HEK293 (cell line): ENCODE results near the gene UBAC2.

Experiments used
- ZNF239 ChIP-seq: fragments of 450-650 bp; formaldehyde crosslinking; IDR thresholded peaks from 2 replicates; pipeline ENCODE4 v1.5.1; 2016; ENCODE audit warnings: missing biosample characterization, missing genetic modification characterization
- TF ChIP-seq, protein P1 (sequence below): fragments of 450-650 bp; formaldehyde crosslinking; IDR thresholded peaks from 2 replicates; pipeline ENCODE4 v1.5.1; 2016; ENCODE audit warnings: missing biosample characterization, missing genetic modification characterization
- TF ChIP-seq, protein P2 (sequence below): fragments of 450-650 bp; formaldehyde crosslinking; conservative IDR thresholded peaks from 2 replicates; pipeline ENCODE4 v1.5.1; 2016; ENCODE audit warnings: low read depth, missing biosample characterization, missing genetic modification characterization

DNA sequence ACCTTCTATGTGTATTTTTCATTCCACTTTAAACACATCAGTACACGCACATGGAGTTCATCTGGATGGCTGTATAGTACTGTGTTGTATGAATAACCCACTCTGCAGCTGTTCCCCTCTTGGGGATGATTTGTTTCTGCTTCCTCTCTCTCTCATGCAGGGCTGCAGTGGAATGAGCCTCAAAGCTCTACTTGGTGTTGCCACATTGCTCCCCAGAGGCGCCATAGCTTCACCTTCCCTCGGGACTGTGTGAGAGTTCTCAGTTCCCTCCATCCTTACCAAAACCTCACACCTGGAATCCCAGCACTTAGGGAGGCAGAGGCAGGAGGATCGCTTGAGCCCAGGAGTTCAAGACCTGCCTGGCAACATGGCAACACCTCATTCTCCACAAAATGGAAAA is 134.9 kb downstream of the UBAC2 start:
- TF ChIP-seq, protein P1, sequence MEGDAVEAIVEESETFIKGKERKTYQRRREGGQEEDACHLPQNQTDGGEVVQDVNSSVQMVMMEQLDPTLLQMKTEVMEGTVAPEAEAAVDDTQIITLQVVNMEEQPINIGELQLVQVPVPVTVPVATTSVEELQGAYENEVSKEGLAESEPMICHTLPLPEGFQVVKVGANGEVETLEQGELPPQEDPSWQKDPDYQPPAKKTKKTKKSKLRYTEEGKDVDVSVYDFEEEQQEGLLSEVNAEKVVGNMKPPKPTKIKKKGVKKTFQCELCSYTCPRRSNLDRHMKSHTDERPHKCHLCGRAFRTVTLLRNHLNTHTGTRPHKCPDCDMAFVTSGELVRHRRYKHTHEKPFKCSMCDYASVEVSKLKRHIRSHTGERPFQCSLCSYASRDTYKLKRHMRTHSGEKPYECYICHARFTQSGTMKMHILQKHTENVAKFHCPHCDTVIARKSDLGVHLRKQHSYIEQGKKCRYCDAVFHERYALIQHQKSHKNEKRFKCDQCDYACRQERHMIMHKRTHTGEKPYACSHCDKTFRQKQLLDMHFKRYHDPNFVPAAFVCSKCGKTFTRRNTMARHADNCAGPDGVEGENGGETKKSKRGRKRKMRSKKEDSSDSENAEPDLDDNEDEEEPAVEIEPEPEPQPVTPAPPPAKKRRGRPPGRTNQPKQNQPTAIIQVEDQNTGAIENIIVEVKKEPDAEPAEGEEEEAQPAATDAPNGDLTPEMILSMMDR: no peak
- no peak for TF ChIP-seq ZNF239 (tag by site-specific recombination)
- TF ChIP-seq, protein P2, sequence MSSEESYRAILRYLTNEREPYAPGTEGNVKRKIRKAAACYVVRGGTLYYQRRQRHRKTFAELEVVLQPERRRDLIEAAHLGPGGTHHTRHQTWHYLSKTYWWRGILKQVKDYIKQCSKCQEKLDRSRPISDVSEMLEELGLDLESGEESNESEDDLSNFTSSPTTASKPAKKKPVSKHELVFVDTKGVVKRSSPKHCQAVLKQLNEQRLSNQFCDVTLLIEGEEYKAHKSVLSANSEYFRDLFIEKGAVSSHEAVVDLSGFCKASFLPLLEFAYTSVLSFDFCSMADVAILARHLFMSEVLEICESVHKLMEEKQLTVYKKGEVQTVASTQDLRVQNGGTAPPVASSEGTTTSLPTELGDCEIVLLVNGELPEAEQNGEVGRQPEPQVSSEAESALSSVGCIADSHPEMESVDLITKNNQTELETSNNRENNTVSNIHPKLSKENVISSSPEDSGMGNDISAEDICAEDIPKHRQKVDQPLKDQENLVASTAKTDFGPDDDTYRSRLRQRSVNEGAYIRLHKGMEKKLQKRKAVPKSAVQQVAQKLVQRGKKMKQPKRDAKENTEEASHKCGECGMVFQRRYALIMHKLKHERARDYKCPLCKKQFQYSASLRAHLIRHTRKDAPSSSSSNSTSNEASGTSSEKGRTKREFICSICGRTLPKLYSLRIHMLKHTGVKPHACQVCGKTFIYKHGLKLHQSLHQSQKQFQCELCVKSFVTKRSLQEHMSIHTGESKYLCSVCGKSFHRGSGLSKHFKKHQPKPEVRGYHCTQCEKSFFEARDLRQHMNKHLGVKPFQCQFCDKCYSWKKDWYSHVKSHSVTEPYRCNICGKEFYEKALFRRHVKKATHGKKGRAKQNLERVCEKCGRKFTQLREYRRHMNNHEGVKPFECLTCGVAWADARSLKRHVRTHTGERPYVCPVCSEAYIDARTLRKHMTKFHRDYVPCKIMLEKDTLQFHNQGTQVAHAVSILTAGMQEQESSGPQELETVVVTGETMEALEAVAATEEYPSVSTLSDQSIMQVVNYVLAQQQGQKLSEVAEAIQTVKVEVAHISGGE (tag by site-specific recombination): no peak
